ENCODE measurements around the gene CLC.
"Not testable (repeated sequence)": the region's sequence is repeated elsewhere in the genome, so short reads cannot be mapped to it uniquely, and the experiment has no call there.

CLC gene

DNA sequence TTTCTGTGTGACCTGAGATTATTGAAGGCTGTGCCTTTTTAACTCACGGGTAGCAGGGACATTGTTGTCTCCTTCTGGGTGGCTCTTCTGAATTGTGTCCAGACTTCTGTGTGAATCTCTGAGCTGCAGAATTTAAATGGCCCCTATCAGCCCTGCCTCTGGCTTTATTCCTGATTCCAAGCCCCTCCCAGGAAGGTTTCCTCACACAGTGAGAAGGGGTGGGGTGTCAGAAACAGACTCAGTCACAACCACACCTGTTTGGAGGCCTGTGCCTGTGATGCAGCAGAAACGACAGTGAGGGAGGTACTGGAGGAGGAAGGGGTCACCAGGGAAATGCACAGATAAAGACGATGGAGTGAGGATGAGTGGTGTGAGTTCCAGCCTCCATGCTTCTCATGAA is at the start of gene CLC:
TSS of gene CLC (minus strand) at position 139 of the 400 bp plus-strand sequence. CDS start at position 62, 77 bp downstream.
- no peak for DNase-seq (ENCODE audit: low spot score)

DNA sequence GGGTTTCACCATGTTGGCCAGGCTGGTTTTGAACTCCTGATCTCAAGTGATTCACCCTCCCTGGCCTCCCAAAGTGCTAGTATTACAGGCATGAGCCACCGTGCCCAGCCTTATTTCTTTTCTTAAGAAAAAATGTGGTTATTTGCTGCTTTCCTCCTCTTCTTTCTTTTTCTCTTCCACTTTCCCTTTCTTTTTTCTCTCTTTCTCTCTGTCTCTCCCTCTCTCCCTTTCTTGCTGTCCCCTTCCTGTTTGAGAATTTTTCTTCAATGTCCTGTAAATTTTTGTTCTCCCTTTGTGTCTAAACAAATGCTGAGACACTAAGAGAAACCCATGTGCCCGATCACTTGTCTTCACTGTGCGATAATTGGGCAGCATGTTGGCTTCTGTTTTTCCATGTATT is 43.1 kb upstream of the CLC start:
- DNase-seq (ENCODE audit: low spot score): no peak

DNA sequence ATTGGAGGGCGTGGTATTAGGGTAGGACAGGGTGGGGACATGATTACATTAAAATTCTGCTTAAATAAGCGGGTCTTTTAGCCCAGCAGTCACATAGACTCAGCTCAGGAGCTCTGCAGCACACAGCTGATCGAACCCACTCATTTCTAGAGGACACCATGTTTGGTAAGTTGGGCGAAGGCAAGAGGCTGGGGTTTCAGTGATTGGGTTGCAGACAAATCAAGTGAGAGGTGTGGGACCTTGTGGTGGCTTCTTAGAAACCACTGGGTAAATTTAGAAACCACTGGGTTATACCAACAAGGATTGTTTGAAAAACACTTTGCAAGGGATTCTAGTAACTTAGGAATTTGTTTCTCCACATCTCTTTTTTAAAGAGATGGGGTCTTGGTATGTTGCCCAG is 40.9 kb upstream of the CLC start, which contains the start of gene LEUTX:
TSS of gene LEUTX (plus strand) at position 92 of the 400 bp plus-strand sequence. CDS start at position 159, 67 bp downstream.
- DNase-seq (ENCODE audit: low spot score): no peak

DNA sequence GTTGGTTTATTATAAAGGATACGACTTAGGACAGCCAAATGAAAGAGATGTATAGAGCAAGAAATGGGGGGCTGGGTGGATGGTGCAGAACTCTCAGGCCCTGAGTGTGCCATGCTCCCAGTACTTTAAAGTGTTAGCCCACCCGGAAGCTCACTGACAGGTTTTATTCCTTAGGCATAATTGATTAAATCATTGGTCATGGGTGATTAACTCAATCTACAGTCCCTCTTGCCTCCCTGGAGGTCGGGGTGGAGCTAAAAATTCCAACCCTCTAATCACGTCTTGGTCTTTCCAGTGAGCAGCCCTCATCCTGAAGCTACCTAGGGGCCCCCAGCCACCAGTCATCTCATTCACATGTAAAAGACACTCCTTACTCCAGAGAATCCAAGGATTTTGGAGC is 31.0 kb upstream of the CLC start:
- no peak for DNase-seq (ENCODE audit: low spot score)

DNA sequence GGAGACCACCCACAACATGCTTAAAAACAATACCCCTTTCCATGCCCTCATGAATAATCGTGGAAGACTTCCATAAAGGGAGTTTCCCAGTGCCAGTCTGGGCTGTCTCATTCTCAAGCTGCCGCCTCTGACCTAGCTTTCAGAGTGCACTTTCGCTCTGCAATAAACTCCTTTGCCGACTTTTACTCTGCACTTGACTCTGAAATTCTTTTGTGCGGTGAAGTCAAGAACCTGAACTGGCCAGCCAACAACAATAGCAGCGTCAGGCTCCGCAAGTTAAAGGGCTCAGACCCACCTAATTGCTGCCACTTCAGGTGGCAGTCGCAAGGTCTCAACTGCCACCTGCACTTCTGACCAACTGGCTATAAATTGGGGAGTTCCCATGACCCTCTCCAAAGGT is 30.5 kb upstream of the CLC start:
- DNase-seq (ENCODE audit: low spot score): no peak

DNA sequence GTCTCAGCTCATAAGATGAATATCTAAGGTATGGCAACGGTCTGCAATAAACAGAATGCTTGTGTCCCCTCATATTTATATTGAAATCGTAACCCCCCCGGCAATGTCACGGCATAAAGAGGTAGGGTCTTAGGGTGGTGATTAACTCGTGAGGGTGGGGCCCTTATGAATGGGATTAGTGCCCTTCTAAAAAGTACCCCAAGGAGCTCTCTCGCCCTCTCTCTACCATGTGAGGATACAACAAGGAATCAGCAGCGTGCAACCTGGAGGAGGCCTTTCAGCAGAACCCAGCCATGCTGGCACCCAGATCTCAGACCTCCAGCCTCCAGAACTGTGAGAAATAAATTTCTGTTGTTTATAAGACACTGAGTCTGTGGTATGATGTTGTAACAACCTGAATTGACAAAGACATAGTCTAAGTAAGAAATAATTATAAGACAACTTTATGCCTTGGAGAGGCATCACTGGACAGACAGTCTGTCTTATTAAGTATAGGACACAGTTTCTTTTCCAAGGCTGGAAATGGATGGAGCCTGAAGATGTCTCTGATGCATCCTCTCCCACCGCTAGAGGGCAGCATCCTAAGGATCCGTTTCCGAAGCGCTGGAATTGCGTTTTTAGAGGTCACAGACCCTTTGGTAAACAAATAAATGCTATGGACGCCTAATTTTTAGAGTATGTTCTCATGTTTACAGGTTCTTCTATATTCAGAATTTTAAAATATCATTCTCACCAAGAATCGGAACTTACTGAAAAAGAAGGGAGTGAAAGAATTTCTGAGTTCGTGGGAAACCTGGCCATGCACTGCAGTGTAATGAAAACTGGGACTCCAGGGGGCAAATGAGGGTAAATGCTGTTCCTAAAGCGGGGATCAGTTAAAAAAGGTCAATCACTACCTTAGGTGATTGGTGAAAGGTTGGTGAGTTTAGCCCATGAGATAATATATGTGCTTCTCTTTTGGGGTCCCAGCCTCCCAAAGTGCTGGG is 27.6 kb upstream of the CLC start:
- peak; percentile 24 for DNase-seq (ENCODE audit: low spot score)

GRCh38 chr19:39761851-39762250 is 24.0 kb upstream of the CLC start:
- not testable (repeated sequence) for DNase-seq (ENCODE audit: low spot score)

DNA sequence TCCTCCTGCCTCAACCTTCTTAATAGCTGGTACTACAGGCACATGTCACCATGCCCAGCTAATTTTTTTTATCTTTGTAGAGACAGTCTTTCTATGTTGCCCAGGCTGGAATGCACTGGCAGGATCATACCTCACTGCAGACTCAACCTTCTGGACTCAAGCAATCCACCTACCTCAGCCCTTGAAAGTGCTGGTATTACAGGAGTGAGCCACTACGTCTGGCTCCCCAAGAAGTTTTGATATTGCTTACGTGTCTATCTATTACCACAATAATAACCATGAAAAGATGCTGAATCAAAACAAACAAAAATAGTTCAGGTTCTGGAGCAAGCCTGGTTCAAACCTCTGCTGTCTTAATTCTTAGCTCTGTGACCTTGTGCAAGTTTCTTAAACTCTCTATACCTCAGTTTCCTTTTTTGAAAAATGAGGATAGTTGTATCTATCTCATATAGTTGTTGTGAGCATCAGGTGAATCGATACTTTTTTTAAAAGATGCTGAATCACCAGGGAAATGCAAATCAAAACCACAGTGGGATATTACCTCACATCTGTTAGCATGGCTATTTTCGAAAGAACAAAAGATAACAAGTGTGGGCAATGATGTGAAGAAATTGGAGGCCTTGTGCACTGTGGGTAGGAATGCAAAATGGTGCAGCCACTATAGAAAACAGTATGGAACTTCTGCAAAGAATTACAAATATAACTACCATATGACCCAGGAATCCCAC is 21.8 kb upstream of the CLC start:
- no peak for DNase-seq (ENCODE audit: low spot score)

DNA sequence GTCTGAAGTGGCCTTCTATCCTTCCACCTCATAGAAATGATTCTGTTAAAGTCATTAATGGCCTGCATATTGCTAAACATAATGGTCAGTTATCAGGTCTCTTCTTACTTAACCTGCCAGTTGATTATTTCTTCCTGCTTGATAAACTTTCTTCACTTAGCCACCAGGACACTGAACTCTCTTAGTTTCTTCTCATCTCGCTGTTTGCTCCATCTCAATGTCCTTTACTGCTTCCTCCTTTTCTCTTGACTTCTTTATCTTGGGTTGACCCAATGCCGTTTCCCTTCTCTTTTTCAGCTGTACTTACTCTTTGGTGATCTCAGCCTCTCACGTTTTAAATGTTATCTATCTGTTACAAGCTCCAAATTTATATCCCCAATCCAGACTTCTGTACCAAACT is 17.1 kb upstream of the CLC start:
- no peak for DNase-seq (ENCODE audit: low spot score)

- DNase-seq (ENCODE audit: low spot score): no peak
Measured at GRCh38 chr19:39754544-39754943, 16.7 kb upstream of the CLC start.

GRCh38 chr19:39752795-39753194 is 15.0 kb upstream of the CLC start:
- DNase-seq (ENCODE audit: low spot score): no peak

DNA sequence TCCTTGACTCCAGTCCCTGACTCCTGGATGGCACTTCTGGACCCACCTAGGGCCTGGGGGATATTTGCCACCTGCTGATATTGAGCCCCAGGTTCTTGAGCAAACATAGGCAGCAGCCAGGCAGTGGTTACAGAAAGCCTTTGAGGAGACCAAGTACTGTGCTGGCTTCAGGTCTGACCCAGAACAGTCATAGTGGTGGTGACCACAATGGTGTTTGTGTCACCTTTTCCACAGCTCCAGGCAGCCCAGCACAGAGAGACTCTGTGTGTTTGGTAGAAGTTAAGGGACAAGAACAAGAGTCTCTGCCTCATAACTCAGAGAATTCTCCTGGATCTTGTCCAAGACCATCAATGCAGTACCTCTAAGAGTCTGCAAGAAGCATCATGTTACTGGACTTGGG is 14.6 kb upstream of the CLC start:
- no peak for DNase-seq (ENCODE audit: low spot score)

- DNase-seq (ENCODE audit: low spot score): no peak
Measured at GRCh38 chr19:39749981-39750380, 12.2 kb upstream of the CLC start.

DNA sequence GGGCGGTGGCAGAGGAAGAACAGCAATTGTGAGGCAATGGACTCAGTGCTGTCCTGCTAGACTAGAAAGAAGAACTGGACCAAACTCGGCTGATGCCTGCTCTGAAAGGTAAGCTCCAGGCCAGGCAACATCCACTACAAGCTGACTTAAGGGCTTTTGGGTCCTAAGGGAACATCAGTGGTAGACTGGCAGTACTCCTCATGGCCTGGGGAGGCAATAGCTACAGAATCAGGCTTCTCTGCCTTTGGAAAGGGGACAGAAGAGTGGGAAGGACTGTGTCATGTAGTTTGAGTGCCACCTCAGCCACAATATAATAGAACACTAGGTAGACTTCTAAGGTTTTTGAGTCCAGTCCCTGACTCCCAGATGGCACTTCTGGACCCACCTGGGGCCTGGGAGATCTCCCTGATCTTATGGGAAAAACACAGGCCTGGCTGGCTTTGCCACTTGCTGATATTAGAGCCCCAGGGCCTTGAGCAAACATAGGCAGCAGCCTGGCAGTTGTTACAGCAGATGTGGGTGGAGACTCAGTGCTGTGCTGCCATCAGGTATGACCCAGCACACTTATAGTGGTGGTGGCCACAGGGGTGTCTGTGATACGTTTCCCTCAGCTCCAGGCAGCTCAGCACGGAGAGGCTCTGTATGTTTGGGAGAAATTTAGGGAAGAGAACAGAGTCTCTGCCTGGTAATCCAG is 9.2 kb upstream of the CLC start:
- no peak for DNase-seq (ENCODE audit: low spot score)

DNA sequence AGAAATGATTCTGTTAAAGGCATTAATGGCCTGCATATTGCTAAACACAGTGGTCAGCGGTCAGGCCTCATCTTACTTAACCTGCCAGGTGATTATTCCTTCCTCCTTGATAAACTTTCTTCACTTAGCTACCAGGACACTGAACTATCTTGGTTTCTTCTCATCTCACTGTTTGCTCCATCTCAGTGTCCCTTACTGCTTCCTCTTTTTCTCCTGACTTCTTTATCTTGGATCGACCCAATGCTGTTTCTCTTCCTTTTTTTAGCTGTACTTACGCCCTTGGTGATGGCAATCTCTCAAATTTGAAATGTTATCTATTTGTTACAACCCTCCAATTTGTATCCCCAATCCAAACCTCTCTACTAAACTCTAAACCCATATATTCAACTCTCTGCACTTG is 7.8 kb upstream of the CLC start:
- no peak for DNase-seq (ENCODE audit: low spot score)

DNA sequence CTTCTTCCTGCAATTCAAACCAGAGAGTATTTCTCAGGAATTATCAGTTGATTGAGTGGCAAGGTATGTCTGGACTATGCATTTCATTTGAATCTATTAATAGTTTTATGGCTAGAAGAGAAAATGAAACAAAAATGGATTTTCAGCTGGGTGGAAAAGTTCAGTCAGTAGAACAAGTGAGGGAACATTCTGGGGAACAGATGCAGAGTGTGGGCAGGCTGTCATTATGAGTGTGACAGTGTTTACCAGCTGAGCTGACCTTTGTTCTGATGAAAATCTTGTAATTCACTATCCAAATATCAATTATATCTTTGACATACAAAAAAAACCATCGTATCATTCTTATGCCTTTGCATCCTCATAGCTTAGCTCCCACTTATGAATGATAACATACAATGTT is 2.6 kb upstream of the CLC start:
- no peak for DNase-seq (ENCODE audit: low spot score)

DNA sequence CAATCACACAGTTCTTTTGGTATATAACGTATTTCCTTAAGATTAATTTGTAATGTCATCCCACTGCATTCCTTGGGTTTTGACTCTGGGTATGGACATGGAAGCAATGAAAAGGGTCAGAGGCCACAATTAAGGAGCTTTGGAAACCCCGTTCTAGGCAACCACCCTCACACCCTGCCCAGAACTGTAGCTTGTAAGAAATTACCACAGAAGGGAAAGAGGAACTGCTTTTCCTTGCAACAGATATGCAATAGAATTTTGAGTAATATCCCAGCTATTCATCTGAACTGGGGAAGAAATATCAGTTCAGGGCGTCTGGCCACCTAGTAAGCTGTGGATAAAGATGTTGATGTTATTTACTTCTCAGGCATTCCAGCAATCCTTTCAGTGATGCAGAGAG is 985 bp upstream of the CLC start:
- no peak for DNase-seq (ENCODE audit: low spot score)

DNA sequence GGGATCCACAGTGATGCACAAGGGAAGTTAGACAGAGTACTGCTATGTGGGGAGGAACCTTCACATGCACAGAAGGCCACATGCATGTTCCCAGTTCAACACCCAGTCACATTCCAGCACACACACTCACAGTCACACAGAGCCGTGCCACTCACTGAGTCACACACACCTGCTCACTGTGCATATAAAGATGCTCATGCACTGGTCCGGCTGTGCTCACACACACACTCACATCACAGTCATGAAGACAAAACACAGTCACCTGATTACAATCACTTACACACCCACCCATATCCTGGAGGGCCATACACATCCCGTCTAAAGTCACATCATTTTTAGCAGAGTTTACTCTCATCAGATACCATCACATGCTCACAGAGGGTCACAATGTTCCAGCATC is 478 bp downstream of the CLC start:
- no peak for DNase-seq (ENCODE audit: low spot score)

- no peak for DNase-seq (ENCODE audit: low spot score)
Measured at GRCh38 chr19:39736088-39736487, 1.7 kb downstream of the CLC start.

GRCh38 chr19:39735688-39736087 is 2.1 kb downstream of the CLC start:
- no peak for DNase-seq (ENCODE audit: low spot score)

DNA sequence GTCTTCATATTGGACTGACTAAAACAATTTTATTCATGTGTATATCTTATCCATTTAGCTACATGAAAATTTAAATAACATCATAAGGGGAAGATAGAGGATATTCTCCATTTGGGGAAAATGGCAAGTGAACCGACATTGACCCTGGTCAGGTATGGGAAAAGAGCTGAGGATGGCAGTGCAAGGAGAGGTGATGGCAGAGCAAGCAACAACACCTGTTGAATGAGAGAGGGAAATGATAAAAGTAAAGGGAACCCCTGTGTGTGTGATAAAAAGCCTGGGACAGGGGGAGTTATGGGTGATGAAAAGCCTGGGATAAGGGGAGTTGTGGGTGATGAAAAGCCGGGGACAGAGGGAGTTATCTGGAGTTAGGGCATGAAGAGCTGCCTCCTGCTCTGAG is 4.0 kb downstream of the CLC start:
- no peak for DNase-seq (ENCODE audit: low spot score)

DNA sequence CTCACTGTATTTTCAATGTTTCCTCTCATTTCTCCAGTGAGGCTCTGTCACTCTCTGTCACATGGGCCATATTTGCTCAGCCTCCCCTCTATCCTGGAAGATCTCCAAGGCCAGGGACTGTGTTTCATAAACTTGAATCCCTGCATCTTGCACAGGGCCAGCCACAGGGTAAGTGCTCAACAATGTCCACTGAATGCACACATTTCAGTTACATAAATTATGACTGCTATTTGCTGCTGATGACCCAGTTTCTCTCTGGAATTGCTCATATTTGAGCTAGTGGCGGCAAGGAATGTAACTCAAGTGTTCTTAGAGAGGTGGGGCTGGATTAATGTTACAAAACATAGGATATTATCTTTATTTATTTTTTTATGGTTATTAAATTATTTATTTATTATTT is 6.1 kb downstream of the CLC start:
- no peak for DNase-seq (ENCODE audit: low spot score)

GRCh38 chr19:39729594-39729993 is 8.2 kb downstream of the CLC start:
- no peak for DNase-seq (ENCODE audit: low spot score)
